Measurements from ENCODE around the gene CHAF1B. TPM values are rescaled to one million over a fixed set of nuclear protein-coding genes. Genes with fewer than 3 reads are reported as not detected.
A peak's percentile ranks its signal among the peaks of the same experiment; 100 is the strongest.
"Not testable (repeated sequence)": the region's sequence is repeated elsewhere in the genome, so short reads cannot be mapped to it uniquely, and the experiment has no call there.

CHAF1B gene
- total and polyA plus RNA-seq, 7 donors = 0.68 to 12.6 (median 8.4) TPM

GRCh38 chr21:36388835-36389234 lies 3.6 kb downstream of the CHAF1B start:
- H3K36me3 ChIP-seq (ENCODE audit: insufficient read depth in 1 of 2, low read depth in 1 of 2) = no peaks in the 10 kb centered on the region
- peak; percentile 38 to 61 (median 52) for ATAC-seq
- WGBS, 3 donors = 35 to 55% (median 35%) methylated on average over 10 of the region's 10 CpGs
- DNase-seq = no peak
- intact Hi-C loops (cut with DNase I) = no loop called here
- no peak overlapping the region for H3K4me3 ChIP-seq
- H3K27me3 ChIP-seq (ENCODE audit: insufficient read depth in 3 of 3, low read length in 2 of 3) = no peaks in the 10 kb centered on the region
- H3K9me3 ChIP-seq = no peaks in the 10 kb centered on the region
- peak overlapping the region; percentile 61 for H3K27ac ChIP-seq
- TF ChIP-seq CTCF (IDR thresholded peaks at IDR 0.05) = peak; percentile 22
- peaks cover 19% of the 10 kb centered on the region for H3K4me1 ChIP-seq

- WGBS, 3 donors = 92 to 94% (median 92%) methylated on average over 5 of the region's 6 CpGs
- H3K27me3 ChIP-seq (ENCODE audit: insufficient read depth in 3 of 3, low read length in 2 of 3); H3K27ac ChIP-seq; intact Hi-C loops (cut with DNase I); H3K4me3 ChIP-seq; H3K36me3 ChIP-seq (ENCODE audit: insufficient read depth in 1 of 2, low read depth in 1 of 2); H3K9me3 ChIP-seq; ATAC-seq; DNase-seq: not testable (repeated sequence)
- peaks cover 30% of the 10 kb centered on the region for H3K4me1 ChIP-seq
Observed at GRCh38 chr21:36391649-36392048, 6.5 kb downstream of the CHAF1B start.

- no peaks in the 10 kb centered on the region for H3K9me3 ChIP-seq
- H3K27me3 ChIP-seq (ENCODE audit: insufficient read depth in 3 of 3, low read length in 2 of 3) = no peaks in the 10 kb centered on the region
- H3K4me1 ChIP-seq = peaks cover 31% of the 10 kb centered on the region
- no peak for TF ChIP-seq CTCF (IDR thresholded peaks at IDR 0.05)
- WGBS, 3 donors = 45 to 61% (median 50%) methylated on average over 6 of the region's 6 CpGs
- peak in 1 of 2 donors; percentile 79 for DNase-seq
- intact Hi-C loops (cut with DNase I) = no loop called here
- ATAC-seq = peak; percentile 70 to 93 (median 89)
- peak overlapping the region; percentile 50 for H3K27ac ChIP-seq
- peaks cover 0 to 17% of the 10 kb centered on the region in 2 donors for H3K36me3 ChIP-seq (ENCODE audit: insufficient read depth in 1 of 2, low read depth in 1 of 2)
- no peak overlapping the region for H3K4me3 ChIP-seq
Observed at GRCh38 chr21:36395353-36396111, 10.3 kb downstream of the CHAF1B start.

- DNase-seq (no peak), ATAC-seq (peak in 1 of 4 donors; percentile 7)
- peaks cover 0 to 22% of the 10 kb centered on the region in 2 donors for H3K36me3 ChIP-seq (ENCODE audit: insufficient read depth in 1 of 2, low read depth in 1 of 2)
- peaks cover 25% of the 10 kb centered on the region for H3K4me1 ChIP-seq
- H3K9me3 ChIP-seq = no peaks in the 10 kb centered on the region
- no peaks in the 10 kb centered on the region for H3K27me3 ChIP-seq (ENCODE audit: insufficient read depth in 3 of 3, low read length in 2 of 3)
- no peak overlapping the region for H3K4me3 ChIP-seq
- no peak for TF ChIP-seq CTCF (IDR thresholded peaks at IDR 0.05)
- peak overlapping the region; percentile 36 for H3K27ac ChIP-seq
- WGBS, 3 donors = 91 to 100% (median 96%) methylated on average over 3 of the region's 3 CpGs
- intact Hi-C loops (cut with DNase I) = no loop called here
Observed at GRCh38 chr21:36396325-36396724, 11.1 kb downstream of the CHAF1B start.

GRCh38 chr21:36396971-36397370 lies 11.8 kb downstream of the CHAF1B start:
- no peaks in the 10 kb centered on the region for H3K27me3 ChIP-seq (ENCODE audit: insufficient read depth in 3 of 3, low read length in 2 of 3)
- no peak overlapping the region for H3K4me3 ChIP-seq
- H3K9me3 ChIP-seq = no peaks in the 10 kb centered on the region
- DNase-seq (peak in 1 of 2 donors; percentile 40), ATAC-seq (no peak)
- peak overlapping the region; percentile 36 for H3K27ac ChIP-seq
- intact Hi-C loops (cut with DNase I) = no loop called here
- WGBS, 3 donors = 95 to 99% (median 95%) methylated on average over 4 of the region's 4 CpGs
- peaks cover 25% of the 10 kb centered on the region for H3K4me1 ChIP-seq
- no peak for TF ChIP-seq CTCF (IDR thresholded peaks at IDR 0.05)
- peaks cover 0 to 26% of the 10 kb centered on the region in 2 donors for H3K36me3 ChIP-seq (ENCODE audit: insufficient read depth in 1 of 2, low read depth in 1 of 2)

Data from psoas muscle (tissue), 8 donors.